Adrenal gland (tissue), 12 donors: ENCODE results near the gene NPFFR1. TPM values are rescaled to one million over a fixed set of nuclear protein-coding genes. Genes with fewer than 3 reads are reported as not detected.

Source experiments
- DNase-seq, 7 donors: peaks; one replicate each; pipeline ENCODE4 v3.0.0-alpha.2; 2019 to 2020
- H3K27ac ChIP-seq, 5 donors: fragments of 200-600 bp; sonication (generic) in 4 of 5; 1 replicate in 3 of 5; 2 replicates in 2 of 5; pipeline versions ENCODE4 v1.5.1 to v1.8.0; 2016 to 2020; ENCODE audit warnings: mild to moderate bottlenecking in 1 of 5
- H3K27me3 ChIP-seq: fragments of 200-600 bp; 2 replicates; pipeline ENCODE4 v1.8.0; 2021
- H3K36me3 ChIP-seq, 2 donors: fragments of 200-600 bp; replicated peaks in 1 of 2; 1 replicate in 1 of 2; 2 replicates in 1 of 2; pipeline versions ENCODE4 v1.5.1 to v1.8.0; 2018 to 2022
- H3K4me1 ChIP-seq, 2 donors: fragments of 200-600 bp; replicated peaks in 1 of 2; 1 replicate in 1 of 2; 2 replicates in 1 of 2; pipeline versions ENCODE4 v1.5.1 to v1.8.0; 2018 to 2021
- H3K4me3 ChIP-seq, 4 donors: fragments of 200-600 bp; sonication (generic) in 3 of 4; one replicate each; pipeline ENCODE4 v1.5.1; 2016 to 2018
- H3K9me3 ChIP-seq, 3 donors: fragments of 200-600 bp; sonication (generic) in 1 of 3; replicated peaks in 1 of 3; 1 replicate in 2 of 3; 2 replicates in 1 of 3; pipeline versions ENCODE4 v1.5.1 to v1.8.0; 2016 to 2021
- CTCF ChIP-seq, 6 experiments: fragments of 450-650 bp in 4 of 6; fragments of 200-600 bp in 2 of 6; sonication (generic) in 1 of 6; IDR thresholded peaks; 1 replicate in 5 of 6; 2 replicates in 1 of 6; pipeline versions ENCODE4 v1.5.1 to v1.8.0; 2016 to 2021; ENCODE audit warnings: antibody characterized with exemption in 6 of 6, mild to moderate bottlenecking in 2 of 6, moderate library complexity in 1 of 6
- POLR2A ChIP-seq, 2 donors: fragments of 450-650 bp; IDR thresholded peaks; one replicate each; pipeline ENCODE4 v1.6.1; 2017; ENCODE audit warnings: antibody characterized with exemption in 2 of 2, mild to moderate bottlenecking in 2 of 2, moderate library complexity in 1 of 2
- WGBS, 4 donors: extraction: QIAGEN DNeasy Blood & Tissue Kit in 2 of 4; methylation state at CpG; one replicate each; pipeline versions ENCODE4 v1.1.5 to v1.1.7; 2013 to 2017; 5-methylcytosine and 5-hydroxymethylcytosine counted together
- intact Hi-C, 2 donors: fragments of 100-400 bp; cut with DNase I; formaldehyde crosslinking; loops; one replicate each; pipeline versions ENCODE4 v1.14.1 to v1.15.0; 2022 to 2023
- polyA plus RNA-seq, 3 donors: library from polyadenylated mRNA; stranded (reverse); fragments of 200-250 nt in 2 of 3; fragments of 350-450 nt in 1 of 3; fragmentation: Illumina TruSeq in 1 of 3; extraction: RNeasy Lipid Tissue Mini Kit (QIAGEN cat#74804) in 1 of 3; gene quantifications; one replicate each; pipeline ENCODE4 v1.2.3, GENCODE V29; 2013 to 2014
- total RNA-seq, 9 donors: library from RNA; depleted of rRNA in 4 of 9; stranded (reverse); fragments of >200 nt in 4 of 9; fragments of 120-200 nt in 1 of 9; fragmentation: NEBNext Ultra II Directional in 1 of 9; extraction: Animal tissue kit (Norgen Biotek cat#: 25700) in 1 of 9; gene quantifications; one replicate each; pipeline versions ENCODE4 v1.1.0 to v1.2.4, GENCODE V29; 2013 to 2023
- donor health status: healthy with polysubstance abuse.
- donor health status: Bipolar disorder and iron deficiency.
- donor health status: DM: yes; HTN: yes; CAD: no.
- donor health status: DM: no; HTN: no; CAD: no.
- donor health status: DM: no; HTN: no; CAD: no.
- donor health status: DM: yes; HTN: yes; CAD: no.

NPFFR1 gene
- total and polyA plus RNA-seq, 12 donors = under 0.01 to 0.24 (median 0.03) TPM; not detected in 7

GRCh38 chr10:70312972-70313371, 29.2 kb upstream of the NPFFR1 start:
- H3K9me3 ChIP-seq = no peaks in the 10 kb centered on the region
- no peaks in the 10 kb centered on the region for H3K27me3 ChIP-seq
- no peaks in the 10 kb centered on the region for H3K36me3 ChIP-seq
- peak in 3 of 7 donors; percentile 40 to 71 (median 61) for DNase-seq
- no peak overlapping the region for H3K4me3 ChIP-seq
- no peak for TF ChIP-seq POLR2A (IDR thresholded peaks at IDR 0.05)
- no peak for TF ChIP-seq CTCF (IDR thresholded peaks at IDR 0.05)
- 45 to 68% (median 57%) methylated on average over 4 of the region's 4 CpGs for whole genome bisulfite sequencing, 4 donors
- peaks cover 0 to 6% of the 10 kb centered on the region in 2 donors for H3K4me1 ChIP-seq
- H3K27ac ChIP-seq = no peak overlapping the region
- intact Hi-C loops = no loop called here

GRCh38 chr10:70312249-70312648, 28.4 kb upstream of the NPFFR1 start:
- Histone ChIP-seq H3K27me3 (no peaks in the 10 kb centered on the region), H3K27ac (no peak overlapping the region), H3K36me3 (no peaks in the 10 kb centered on the region), H3K9me3 (no peaks in the 10 kb centered on the region), H3K4me3 (no peak overlapping the region), H3K4me1 (peaks cover 0 to 5% of the 10 kb centered on the region in 2 donors)
- intact Hi-C loops = no loop called here
- no peak for TF ChIP-seq CTCF (IDR thresholded peaks at IDR 0.05)
- TF ChIP-seq POLR2A (IDR thresholded peaks at IDR 0.05) = no peak
- DNase-seq = no peak
- WGBS, 4 donors = 74 to 96% (median 90%) methylated on average over 3 to 5 of the region's 5 CpGs

- Histone ChIP-seq H3K36me3 (no peaks in the 10 kb centered on the region), H3K4me3 (no peak overlapping the region), H3K27me3 (no peaks in the 10 kb centered on the region), H3K27ac (no peak overlapping the region), H3K9me3 (no peaks in the 10 kb centered on the region), H3K4me1 (no peaks in the 10 kb centered on the region)
- TF ChIP-seq POLR2A (IDR thresholded peaks at IDR 0.05) (no peak), CTCF (IDR thresholded peaks at IDR 0.05) (no peak)
- no peak for DNase-seq
- intact Hi-C loops = no loop called here
- 91 to 98% (median 93%) methylated on average over 3 of the region's 3 CpGs for WGBS, 4 donors
Measured at GRCh38 chr10:70311698-70312097, 27.9 kb upstream of the NPFFR1 start.

GRCh38 chr10:70309661-70310060, 25.9 kb upstream of the NPFFR1 start:
- H3K9me3 ChIP-seq = no peaks in the 10 kb centered on the region
- no peak overlapping the region for H3K4me3 ChIP-seq
- no peak for DNase-seq
- no peaks in the 10 kb centered on the region for H3K36me3 ChIP-seq
- H3K4me1 ChIP-seq = no peaks in the 10 kb centered on the region
- no peak overlapping the region for H3K27ac ChIP-seq
- WGBS, 4 donors = 85 to 98% (median 95%) methylated on average over 4 to 7 of the region's 7 CpGs
- H3K27me3 ChIP-seq = no peaks in the 10 kb centered on the region
- intact Hi-C loops = no loop called here
- TF ChIP-seq POLR2A (IDR thresholded peaks at IDR 0.05) (no peak), CTCF (IDR thresholded peaks at IDR 0.05) (no peak)
